NB4 (cell line): ENCODE data around the gene GLS2.

Experiments used
- POLR2A ChIP-seq: IDR thresholded peaks from 2 replicates; pipeline ENCODE4 v1.6.1; 2011; ENCODE audit warnings: mild to moderate bottlenecking; ENCODE audit not compliant: insufficient read length; ENCODE audit errors: extremely low read depth
- TF ChIP-seq, protein P1 (sequence below): IDR thresholded peaks from one replicate; pipeline ENCODE4 v1.5.1; 2012; ENCODE audit warnings: low read depth, low read length

GRCh38 chr12:56520506-56520905 is 32.5 kb upstream of the GLS2 start:
- TF ChIP-seq POLR2A, result no peak
- TF ChIP-seq, protein P1, sequence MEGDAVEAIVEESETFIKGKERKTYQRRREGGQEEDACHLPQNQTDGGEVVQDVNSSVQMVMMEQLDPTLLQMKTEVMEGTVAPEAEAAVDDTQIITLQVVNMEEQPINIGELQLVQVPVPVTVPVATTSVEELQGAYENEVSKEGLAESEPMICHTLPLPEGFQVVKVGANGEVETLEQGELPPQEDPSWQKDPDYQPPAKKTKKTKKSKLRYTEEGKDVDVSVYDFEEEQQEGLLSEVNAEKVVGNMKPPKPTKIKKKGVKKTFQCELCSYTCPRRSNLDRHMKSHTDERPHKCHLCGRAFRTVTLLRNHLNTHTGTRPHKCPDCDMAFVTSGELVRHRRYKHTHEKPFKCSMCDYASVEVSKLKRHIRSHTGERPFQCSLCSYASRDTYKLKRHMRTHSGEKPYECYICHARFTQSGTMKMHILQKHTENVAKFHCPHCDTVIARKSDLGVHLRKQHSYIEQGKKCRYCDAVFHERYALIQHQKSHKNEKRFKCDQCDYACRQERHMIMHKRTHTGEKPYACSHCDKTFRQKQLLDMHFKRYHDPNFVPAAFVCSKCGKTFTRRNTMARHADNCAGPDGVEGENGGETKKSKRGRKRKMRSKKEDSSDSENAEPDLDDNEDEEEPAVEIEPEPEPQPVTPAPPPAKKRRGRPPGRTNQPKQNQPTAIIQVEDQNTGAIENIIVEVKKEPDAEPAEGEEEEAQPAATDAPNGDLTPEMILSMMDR, result no peak
